AG04450 (cell line): Measurements from ENCODE around the gene MXRA8. TPM values are rescaled to one million over a fixed set of nuclear protein-coding genes. Genes with fewer than 3 reads are reported as not detected.

ENCODE experiments used
- CTCF ChIA-PET: fragments of 300-600, 350-600 bp; formaldehyde crosslinking; extraction: SDS; loops from one replicate; lab custom pipeline; 2022; ENCODE audit warnings: antibody characterized with exemption, inconsistent platforms; lab: Charles Lee
- POLR2A ChIA-PET: fragments of 350-600 bp; formaldehyde crosslinking; extraction: SDS; loops from one replicate; lab custom pipeline; 2021; ENCODE audit warnings: antibody characterized with exemption, inconsistent platforms; lab: Yijun Ruan, JAX
- DNase-seq: peaks from one replicate; pipeline ENCODE4 v3.0.0-alpha.2; 2011; ENCODE audit warnings: low read depth, low spot score
- H3K27ac ChIP-seq: one replicate; pipeline ENCODE4 v1.5.1; 2012; ENCODE audit warnings: low read depth, low read length, control low read depth
- H3K27me3 ChIP-seq: one replicate; pipeline ENCODE4 v1.6.0; 2012; ENCODE audit warnings: low read length; ENCODE audit not compliant: control insufficient read depth, insufficient read depth
- H3K4me3 ChIP-seq: 2 replicates; pipeline ENCODE4 v1.5.1; 2011; ENCODE audit warnings: mild to moderate bottlenecking, low read depth, low read length, control low read depth
- H3K9me3 ChIP-seq: 2 replicates; pipeline ENCODE4 v1.5.1; 2012; ENCODE audit warnings: low read length; ENCODE audit not compliant: control insufficient read depth, insufficient read depth
- polyA minus RNA-seq: library from RNA; depleted of rRNA, polyadenylated mRNA; stranded (reverse); fragments of >200 nt; gene quantifications from 2 replicates; pipeline ENCODE4 v1.2.3, GENCODE V29; 2011; rRNA and poly(A)+ RNA removed
- polyA plus RNA-seq: library from polyadenylated mRNA; depleted of rRNA; stranded (reverse); fragments of >200 nt; gene quantifications from 2 replicates; pipeline ENCODE4 v1.2.3, GENCODE V29; 2011; rRNA removed
- TF ChIP-seq, protein P1 (sequence below): IDR thresholded peaks from 2 replicates; pipeline ENCODE4 v1.5.1; 2011; ENCODE audit warnings: low read depth, low read length, control low read depth, inconsistent platforms

Gene MXRA8, protein sequence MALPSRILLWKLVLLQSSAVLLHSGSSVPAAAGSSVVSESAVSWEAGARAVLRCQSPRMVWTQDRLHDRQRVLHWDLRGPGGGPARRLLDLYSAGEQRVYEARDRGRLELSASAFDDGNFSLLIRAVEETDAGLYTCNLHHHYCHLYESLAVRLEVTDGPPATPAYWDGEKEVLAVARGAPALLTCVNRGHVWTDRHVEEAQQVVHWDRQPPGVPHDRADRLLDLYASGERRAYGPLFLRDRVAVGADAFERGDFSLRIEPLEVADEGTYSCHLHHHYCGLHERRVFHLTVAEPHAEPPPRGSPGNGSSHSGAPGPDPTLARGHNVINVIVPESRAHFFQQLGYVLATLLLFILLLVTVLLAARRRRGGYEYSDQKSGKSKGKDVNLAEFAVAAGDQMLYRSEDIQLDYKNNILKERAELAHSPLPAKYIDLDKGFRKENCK
- 186 and 275 TPM in 2 replicates for polyA plus RNA-seq
- 171 and 233 TPM in 2 replicates for polyA minus RNA-seq

DNA sequence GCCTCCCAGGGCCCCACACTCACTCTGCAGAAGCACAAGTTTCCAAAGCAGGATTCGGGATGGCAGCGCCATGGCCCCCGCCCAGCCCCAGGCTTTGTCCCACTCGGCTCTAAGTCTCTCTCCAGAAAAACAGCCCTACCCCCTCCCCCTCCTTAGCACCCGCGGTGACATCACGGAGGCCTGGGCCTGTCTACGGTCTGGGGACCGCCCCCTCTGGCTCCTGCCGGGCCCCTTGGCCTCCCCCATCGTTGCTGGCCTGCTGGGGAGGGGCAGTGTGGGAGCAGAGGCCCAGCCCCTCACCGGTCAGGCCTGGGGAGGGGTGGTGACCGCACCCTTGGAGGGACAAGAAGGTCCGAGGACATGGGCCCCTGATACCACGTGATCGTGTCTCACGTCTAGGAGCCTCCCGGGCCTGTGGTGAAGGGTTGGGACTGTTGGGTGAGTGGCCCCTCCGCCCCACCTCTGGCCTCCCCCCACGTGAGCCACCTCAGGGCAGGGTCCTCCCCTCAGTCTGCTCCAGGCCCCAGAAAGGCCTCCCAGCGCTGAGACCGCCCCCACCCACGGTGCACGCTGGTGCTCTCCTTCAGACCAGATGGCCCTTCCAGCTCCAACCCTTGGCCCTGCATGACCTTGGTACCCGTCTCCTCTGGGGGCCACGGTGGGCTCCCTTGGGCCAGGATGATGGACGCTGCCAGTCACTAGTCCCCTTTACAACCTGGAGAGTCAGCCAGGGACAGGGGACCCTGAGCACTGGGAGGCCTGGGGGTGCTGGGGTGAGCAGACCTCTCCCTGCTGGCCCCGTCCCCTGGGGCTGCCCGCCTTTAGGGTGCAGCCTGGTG lies at the start of gene MXRA8:
Gene MXRA8 (minus strand): TSS at position 123 of the 839 bp plus-strand sequence. CDS start 51 bp downstream, at position 72.
- DNase-seq: peak; percentile 58
- Histone ChIP-seq H3K4me3 (peak within 1 kb of the TSS; percentile 84), H3K27ac (peak within 1 kb of the TSS; percentile 99), H3K27me3 (no peaks in the 10 kb centered on the region), H3K9me3 (no peaks in the 10 kb centered on the region; the same call in 1 of the 2 replicates)
- ChIA-PET CTCF (no interaction called here), POLR2A (interaction anchor here (1.0 to 2.4 kb wide), 3 partner anchors 11 to 16 kb away, joined by 5 to 16 read pairs (median 7); partner anchors contain the start of gene AURKAIP1)
- TF ChIP-seq, protein P1, sequence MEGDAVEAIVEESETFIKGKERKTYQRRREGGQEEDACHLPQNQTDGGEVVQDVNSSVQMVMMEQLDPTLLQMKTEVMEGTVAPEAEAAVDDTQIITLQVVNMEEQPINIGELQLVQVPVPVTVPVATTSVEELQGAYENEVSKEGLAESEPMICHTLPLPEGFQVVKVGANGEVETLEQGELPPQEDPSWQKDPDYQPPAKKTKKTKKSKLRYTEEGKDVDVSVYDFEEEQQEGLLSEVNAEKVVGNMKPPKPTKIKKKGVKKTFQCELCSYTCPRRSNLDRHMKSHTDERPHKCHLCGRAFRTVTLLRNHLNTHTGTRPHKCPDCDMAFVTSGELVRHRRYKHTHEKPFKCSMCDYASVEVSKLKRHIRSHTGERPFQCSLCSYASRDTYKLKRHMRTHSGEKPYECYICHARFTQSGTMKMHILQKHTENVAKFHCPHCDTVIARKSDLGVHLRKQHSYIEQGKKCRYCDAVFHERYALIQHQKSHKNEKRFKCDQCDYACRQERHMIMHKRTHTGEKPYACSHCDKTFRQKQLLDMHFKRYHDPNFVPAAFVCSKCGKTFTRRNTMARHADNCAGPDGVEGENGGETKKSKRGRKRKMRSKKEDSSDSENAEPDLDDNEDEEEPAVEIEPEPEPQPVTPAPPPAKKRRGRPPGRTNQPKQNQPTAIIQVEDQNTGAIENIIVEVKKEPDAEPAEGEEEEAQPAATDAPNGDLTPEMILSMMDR: no peak

DNA sequence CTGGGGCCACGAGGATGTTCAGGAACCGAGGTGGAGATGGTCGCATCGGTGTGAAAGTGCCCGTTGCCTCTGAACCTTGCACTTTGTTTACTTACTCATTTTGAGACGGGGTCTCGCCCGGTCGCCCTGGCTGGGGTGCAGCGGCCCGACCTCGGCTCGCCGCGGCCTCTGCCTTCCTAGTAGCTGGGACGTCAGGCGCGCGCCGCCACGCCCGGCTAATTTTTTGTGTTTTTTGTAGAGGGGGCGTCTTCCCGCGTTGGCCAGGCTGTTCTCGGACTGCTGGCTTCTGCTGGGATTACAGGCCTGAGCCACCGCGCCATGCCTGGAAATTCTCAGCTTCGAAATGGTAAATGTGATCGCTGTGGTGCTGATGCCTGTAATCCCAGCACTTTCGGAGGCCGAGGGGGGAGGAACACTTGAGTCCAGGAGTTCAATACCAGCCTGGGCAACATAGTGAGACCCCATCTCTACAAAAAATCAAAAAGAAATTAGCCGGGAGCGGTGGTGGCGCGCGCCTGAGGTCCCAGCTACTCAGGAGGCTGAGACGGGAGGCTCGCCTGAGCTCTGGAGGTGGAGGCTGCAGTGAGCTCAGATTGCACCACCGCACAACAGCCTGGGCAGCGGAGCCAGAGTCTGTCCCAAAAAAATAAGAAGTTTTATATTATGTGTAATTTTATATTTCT lies 49.4 kb upstream of the MXRA8 start:
- ChIA-PET CTCF (interaction anchor here (0.8 kb wide), 1 partner anchor 21 kb away, joined by 3 read pairs; no protein-coding TSS in a partner anchor), POLR2A (interaction anchor here (0.7 to 2.0 kb wide), 5 partner anchors 9 to 34 kb away, joined by 3 to 15 read pairs (median 4); partner anchors contain the start of genes AURKAIP1 and CCNL2)
- DNase-seq: no peak
- H3K9me3 ChIP-seq: peaks cover 15% of the 10 kb centered on the region
- TF ChIP-seq, protein P1: no peak
- H3K4me3 ChIP-seq: peak overlapping the region; percentile 81
- no peaks in the 10 kb centered on the region for H3K27me3 ChIP-seq
- no peak overlapping the region for H3K27ac ChIP-seq

DNA sequence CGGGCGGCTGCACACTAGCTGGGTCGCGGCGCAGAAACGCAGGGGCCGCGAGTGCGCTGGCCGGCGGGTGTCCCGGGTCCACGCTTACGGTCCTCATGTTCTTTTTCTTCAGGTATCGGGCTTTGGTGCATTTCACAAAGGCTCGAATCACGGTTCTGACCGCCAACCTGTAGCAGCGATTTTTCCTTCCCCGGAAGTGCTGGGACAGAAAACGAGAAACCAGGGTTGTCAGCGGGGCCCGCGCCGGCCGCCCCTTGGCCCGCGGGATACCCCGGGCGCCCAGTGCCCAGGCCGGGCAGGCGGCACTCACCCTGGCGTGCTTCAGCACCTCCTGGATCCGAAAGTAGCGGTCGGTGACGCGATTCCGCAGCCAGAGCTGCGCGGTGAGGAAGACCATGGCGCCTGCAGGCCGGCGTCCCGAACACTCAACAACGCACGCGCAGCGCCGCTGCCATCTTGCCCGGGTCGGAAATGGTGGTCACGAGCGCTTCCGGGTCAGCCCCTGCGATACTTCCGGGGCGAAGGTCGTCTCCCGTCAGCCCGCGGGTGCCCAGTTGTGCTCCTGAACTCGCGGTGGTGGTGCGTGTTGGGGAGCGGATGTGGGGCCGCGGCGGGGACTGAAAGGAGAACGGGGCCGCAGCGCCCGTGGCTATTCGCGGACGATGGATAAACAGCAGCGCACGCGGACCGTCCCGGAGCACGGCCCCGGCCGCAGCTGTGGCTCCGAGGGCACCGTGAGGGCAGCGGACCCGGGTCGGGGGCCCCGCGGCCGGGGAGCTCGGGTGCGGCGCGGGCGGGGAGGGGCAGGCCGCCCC lies 48.7 kb upstream of the MXRA8 start, which contains the start of gene MRPL20:
Gene MRPL20 (minus strand): TSS at position 473 of the 815 bp plus-strand sequence. CDS start 76 bp downstream, at position 397.
- H3K4me3 ChIP-seq: peak within 1 kb of the TSS; percentile 81
- H3K9me3 ChIP-seq: peaks cover 9% of the 10 kb centered on the region
- TF ChIP-seq, protein P1: no peak
- CTCF ChIA-PET: interaction anchor here (0.8 kb wide), 1 partner anchor 22 kb away, joined by 3 read pairs; no protein-coding TSS in a partner anchor
- H3K27ac ChIP-seq: peak within 1 kb of the TSS; percentile 11
- no peaks in the 10 kb centered on the region for H3K27me3 ChIP-seq
- DNase-seq: peak; percentile 63
- POLR2A ChIA-PET: interaction anchor here (0.7 to 2.0 kb wide), 7 partner anchors 8 to 34 kb away, joined by 3 to 15 read pairs (median 4); partner anchors contain the start of genes AURKAIP1 and CCNL2
